ENCODE results near the gene TNFSF10.
"Not testable (repeated sequence)": the region's sequence is repeated elsewhere in the genome, so short reads cannot be mapped to it uniquely, and the experiment has no call there.

TNFSF10 gene

DNA sequence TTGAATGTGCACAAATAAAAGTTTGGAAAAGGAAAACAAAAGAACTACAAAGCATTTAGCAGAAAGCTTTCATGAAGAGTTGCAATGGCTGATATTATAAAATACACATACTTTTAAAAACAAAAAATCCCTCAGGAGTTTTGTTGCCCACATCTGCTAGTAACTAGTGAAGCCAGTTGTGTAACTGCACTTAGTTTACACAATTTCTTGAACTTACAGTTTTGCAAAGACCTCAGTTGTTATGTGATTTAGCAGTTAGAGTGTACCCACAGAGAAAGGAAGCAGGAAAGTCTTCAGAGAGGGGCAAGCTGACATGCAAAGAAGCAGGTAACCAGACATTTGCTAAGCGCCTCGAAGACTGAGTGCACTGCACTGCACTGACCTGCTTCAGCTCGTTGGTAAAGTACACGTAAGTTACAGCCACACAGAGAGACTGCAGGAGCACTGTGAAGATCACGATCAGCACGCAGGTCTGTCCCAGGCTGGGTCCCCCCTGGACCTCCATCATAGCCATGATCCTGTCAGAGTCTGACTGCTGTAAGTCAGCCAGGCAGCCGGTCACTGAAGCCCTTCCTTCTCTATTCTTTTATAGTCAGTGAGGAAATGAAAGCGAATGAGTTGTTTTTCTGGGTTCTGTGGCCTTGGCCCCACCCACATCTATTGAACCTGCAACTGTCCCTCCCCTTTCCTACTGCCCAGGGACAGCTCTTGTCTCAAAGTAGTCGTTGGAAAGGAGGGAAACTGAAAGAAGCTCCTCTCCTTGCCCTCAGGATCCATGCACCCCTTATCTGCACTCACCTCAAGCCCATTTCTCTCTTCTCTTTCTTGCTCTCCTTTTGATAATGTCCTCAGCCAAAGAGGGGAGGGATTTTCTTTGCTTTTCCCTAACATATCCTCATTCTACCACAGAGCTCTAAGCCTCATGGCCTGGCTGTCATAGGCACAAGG, at the start of gene TNFSF10:
TNFSF10 (minus strand) TSS at position 560 of the 948 bp plus-strand sequence; CDS start at position 514, 46 bp downstream.
- peak; percentile 75 for DNase-seq (ENCODE audit: low spot score)
- TF ChIP-seq, protein P1, sequence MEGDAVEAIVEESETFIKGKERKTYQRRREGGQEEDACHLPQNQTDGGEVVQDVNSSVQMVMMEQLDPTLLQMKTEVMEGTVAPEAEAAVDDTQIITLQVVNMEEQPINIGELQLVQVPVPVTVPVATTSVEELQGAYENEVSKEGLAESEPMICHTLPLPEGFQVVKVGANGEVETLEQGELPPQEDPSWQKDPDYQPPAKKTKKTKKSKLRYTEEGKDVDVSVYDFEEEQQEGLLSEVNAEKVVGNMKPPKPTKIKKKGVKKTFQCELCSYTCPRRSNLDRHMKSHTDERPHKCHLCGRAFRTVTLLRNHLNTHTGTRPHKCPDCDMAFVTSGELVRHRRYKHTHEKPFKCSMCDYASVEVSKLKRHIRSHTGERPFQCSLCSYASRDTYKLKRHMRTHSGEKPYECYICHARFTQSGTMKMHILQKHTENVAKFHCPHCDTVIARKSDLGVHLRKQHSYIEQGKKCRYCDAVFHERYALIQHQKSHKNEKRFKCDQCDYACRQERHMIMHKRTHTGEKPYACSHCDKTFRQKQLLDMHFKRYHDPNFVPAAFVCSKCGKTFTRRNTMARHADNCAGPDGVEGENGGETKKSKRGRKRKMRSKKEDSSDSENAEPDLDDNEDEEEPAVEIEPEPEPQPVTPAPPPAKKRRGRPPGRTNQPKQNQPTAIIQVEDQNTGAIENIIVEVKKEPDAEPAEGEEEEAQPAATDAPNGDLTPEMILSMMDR (IDR thresholded peaks at IDR 0.05; ENCODE audit: borderline replicate concordance, control extremely low read depth, extremely low read depth, insufficient read depth, missing control alignments): no peak
- in situ Hi-C loops (cut with MboI; ENCODE audit: low sequenced_read_pairs, unreplicated experiment): no loop called here

DNA sequence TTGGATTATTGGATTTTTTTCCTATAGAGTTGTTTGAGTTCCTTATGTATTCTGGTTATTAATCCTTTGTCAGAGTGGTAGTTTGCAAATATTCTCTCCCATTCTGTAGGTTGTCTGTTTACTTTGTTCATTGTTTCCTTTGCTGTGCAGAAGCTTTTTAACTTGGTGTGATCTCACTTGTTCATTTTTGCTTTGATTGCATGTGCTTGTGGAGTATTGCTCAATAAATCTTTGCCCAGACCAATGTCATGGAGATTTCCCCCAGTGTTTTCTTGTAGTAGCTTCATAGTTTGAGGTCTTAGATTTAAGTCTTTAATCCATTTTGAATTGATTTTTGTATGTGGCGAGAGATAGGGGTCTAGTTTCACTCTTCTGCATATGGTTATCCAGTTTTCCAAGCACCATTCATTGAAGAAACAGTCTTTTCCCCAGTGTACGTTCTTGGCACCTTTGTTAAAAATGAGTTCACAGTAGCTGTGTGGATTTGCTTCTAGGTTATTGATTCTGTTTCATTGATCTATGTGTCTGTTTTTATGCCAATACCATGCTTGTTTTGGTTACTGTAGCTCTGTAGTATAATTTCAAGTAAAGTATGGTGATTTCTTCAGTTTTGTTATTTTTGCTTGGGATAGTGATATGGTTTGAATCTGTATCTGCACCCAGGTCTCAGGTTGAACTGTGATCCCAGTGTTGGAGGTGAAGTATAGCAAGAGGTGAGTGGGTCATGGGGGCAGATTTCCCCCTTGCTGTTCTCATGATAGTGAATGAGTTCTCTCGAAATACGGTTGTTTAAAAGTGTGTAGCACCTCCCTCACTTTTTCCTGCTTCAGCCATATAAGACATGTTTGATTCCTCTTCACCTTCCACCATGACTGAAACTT, 46.1 kb upstream of the TNFSF10 start:
- DNase-seq (ENCODE audit: low spot score): no peak
- in situ Hi-C loops (cut with MboI; ENCODE audit: low sequenced_read_pairs, unreplicated experiment): no loop called here
- TF ChIP-seq, protein P1 (IDR thresholded peaks at IDR 0.05; ENCODE audit: borderline replicate concordance, control extremely low read depth, extremely low read depth, insufficient read depth, missing control alignments): no peak

DNA sequence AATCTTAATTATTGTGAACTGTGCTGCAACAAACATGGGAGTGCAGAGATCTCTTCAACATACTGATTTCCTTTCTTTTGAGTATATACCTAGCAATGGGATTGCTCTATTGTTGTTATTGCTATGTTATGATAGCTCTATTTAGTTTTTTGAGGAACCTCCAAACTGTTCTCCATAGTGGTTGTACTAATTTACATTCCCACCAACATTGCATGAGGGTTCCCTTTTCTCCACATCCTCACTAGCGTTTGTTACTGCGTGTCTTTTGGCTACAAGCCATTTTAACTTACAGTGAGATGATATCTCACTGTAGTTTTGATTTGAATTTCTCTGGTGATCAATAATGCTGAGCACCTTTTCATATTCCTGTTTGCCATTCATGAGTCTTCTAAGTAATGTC, 45.5 kb upstream of the TNFSF10 start:
- DNase-seq (ENCODE audit: low spot score): no peak
- TF ChIP-seq, protein P1 (IDR thresholded peaks at IDR 0.05; ENCODE audit: borderline replicate concordance, control extremely low read depth, extremely low read depth, insufficient read depth, missing control alignments): no peak
- in situ Hi-C loops (cut with MboI; ENCODE audit: low sequenced_read_pairs, unreplicated experiment): no loop called here

DNA sequence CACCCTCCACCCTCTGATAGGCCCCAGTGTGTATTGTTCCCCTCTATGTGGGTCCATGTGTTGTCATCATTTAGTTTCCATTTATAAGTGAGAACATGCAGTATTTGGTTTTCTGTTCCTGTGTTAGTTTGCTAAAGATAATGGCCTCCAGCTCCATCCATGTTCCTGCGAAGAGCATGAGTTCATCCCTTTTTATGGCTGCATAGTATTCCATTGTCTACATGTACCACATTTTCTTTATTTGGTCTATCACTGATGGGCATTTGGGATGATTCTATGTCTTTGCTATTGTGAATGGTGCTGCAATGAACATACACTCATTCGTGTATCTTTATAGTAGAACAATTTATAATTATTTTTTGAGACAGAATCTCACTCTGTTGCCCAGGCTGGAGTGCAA, 43.6 kb upstream of the TNFSF10 start:
- in situ Hi-C loops (cut with MboI; ENCODE audit: low sequenced_read_pairs, unreplicated experiment); DNase-seq (ENCODE audit: low spot score): not testable (repeated sequence)

DNA sequence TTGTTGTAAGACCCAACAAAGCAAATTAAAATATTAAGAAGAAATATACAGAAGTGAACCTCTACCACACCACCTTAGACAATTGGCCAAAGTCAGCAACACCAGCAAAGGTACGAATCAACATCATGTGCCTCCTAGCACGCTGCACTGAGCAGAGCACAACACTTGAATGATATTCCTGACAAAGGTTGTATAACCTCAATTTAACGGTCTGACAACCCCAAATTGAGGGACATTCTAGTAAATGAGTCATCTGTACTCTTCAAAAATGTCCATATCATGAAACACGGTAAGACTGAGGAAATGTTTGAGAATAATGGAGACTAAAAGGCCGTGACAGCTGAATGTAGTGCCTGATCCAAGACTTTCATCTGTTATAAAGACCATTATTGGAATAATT, 41.3 kb upstream of the TNFSF10 start:
- TF ChIP-seq, protein P1 (IDR thresholded peaks at IDR 0.05; ENCODE audit: borderline replicate concordance, control extremely low read depth, extremely low read depth, insufficient read depth, missing control alignments): no peak
- no peak for DNase-seq (ENCODE audit: low spot score)
- in situ Hi-C loops (cut with MboI; ENCODE audit: low sequenced_read_pairs, unreplicated experiment): no loop called here

DNA sequence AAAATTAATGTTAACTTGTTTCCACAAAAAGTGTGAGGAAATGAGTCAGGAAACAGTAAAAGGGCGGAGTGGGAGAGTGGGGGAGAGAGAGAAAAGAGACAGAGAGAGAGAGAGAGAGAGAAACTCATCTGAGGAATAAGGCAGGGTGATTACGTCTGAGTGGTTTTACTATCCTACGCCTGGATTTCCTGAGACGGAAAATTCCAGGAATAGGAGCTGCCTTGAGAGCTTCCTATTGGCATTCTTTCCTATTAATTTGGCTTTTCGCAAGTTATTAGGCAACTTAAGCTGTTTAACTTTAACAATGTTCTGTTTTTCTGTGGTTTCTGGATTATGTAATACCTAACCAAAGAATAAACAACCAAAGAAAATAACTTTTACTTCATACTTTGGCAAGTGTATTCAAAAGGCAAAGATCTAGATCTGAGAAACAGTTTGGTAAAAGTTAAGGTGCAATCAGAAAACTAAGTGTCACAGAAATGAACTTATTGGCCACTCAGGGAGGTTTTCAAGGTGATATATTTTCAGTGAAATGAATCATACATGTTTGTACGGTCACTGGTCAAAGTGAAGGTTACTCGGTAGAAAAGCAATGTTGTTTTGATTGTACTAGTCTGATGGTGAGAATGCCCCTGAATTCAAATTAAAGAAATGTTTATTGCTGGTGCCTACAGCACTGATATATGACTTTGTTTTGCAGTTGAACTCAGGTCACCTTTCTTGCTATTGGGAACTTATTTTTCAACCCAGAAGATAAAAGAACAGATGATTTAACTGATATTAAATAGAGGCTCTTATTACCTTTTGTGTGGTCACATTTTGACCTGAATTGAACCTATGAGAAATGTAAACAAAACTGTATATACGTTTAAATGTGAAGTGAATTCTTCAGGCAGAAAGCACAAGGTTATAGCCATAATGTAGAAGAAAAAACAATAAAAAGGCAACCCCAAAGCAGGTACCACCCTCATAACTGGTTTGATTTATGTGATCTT, 39.9 kb upstream of the TNFSF10 start:
- no peak for DNase-seq (ENCODE audit: low spot score)
- TF ChIP-seq, protein P1 (IDR thresholded peaks at IDR 0.05; ENCODE audit: borderline replicate concordance, control extremely low read depth, extremely low read depth, insufficient read depth, missing control alignments): no peak
- in situ Hi-C loops (cut with MboI; ENCODE audit: low sequenced_read_pairs, unreplicated experiment): no loop called here

Measured in GM13976 (cell line).